ENCODE results near the gene ZNF714.

DNA sequence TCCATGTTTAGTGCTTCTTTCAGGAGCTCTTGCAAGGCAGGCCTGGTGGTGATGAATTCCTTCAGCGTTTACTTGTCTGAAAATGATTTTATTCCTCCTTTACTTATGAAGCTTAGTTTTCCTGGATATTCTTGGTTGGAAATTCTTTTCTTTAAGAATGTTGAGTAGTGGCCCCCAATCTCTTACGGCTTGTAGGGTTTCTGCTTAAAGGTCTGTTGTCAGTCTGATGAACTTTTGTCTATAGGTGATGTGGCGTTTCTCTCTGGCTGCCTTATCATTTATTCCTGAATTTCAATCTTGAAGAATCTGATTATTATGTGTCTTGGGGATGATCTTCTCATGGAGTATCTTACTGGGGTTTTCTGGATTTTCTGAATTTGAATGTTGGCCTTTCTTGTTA lies 35.5 kb upstream of the ZNF714 start:
- TF ChIP-seq, protein P1, sequence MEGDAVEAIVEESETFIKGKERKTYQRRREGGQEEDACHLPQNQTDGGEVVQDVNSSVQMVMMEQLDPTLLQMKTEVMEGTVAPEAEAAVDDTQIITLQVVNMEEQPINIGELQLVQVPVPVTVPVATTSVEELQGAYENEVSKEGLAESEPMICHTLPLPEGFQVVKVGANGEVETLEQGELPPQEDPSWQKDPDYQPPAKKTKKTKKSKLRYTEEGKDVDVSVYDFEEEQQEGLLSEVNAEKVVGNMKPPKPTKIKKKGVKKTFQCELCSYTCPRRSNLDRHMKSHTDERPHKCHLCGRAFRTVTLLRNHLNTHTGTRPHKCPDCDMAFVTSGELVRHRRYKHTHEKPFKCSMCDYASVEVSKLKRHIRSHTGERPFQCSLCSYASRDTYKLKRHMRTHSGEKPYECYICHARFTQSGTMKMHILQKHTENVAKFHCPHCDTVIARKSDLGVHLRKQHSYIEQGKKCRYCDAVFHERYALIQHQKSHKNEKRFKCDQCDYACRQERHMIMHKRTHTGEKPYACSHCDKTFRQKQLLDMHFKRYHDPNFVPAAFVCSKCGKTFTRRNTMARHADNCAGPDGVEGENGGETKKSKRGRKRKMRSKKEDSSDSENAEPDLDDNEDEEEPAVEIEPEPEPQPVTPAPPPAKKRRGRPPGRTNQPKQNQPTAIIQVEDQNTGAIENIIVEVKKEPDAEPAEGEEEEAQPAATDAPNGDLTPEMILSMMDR (IDR thresholded peaks at IDR 0.05; ENCODE audit: low read length): no peak
- TF ChIP-seq EZH2 (optimal IDR thresholded peaks at IDR 0.05; ENCODE audit: low read depth, low read length): no peak

Data from MM.1S (cell line).